ENCODE measurements around the gene KNDC1.

KNDC1 gene

DNA sequence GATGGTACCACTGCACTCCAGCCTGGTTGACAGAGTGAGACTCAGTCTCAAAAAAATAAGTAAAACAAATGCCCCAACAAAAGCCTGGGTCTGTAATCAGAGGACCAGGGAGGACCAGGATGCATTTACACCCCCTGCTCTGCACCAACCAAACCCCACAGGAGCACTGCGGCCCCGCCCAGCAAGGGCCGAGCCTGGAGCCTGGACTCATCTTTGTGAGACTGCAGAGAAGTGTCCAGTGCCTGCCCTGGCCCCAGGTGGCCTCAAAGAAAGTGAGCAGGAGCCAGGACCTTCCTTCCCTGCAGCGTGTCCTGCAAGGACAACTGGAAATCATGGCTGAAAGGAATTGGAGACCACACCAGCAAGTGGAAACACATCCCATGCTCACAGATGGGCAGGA is 31.6 kb downstream of the KNDC1 start:
- H3K9ac ChIP-seq (ENCODE audit: insufficient read length, low read depth): no peak overlapping the region
- H3K36me3 ChIP-seq (ENCODE audit: insufficient read depth, insufficient read length, low read length): no peaks in the 10 kb centered on the region
- H3K9me3 ChIP-seq (ENCODE audit: insufficient read depth, low read length): peaks cover 6% of the 10 kb centered on the region; the same call in 1 of the 2 replicates
- no peak for TF ChIP-seq ZNF274 (IDR thresholded peaks at IDR 0.05; ENCODE audit: low read depth, low read length)
- no peak for TF ChIP-seq YY1 (IDR thresholded peaks at IDR 0.05; ENCODE audit: insufficient read depth, insufficient read length)
- no peak for TF ChIP-seq SUZ12 (IDR thresholded peaks at IDR 0.05; ENCODE audit: extremely low read depth, insufficient read depth, insufficient read length)
- H3K4me3 ChIP-seq (ENCODE audit: insufficient read length, low read depth): no peak overlapping the region
- H3K4me1 ChIP-seq (ENCODE audit: insufficient read depth, insufficient read length): no peaks in the 10 kb centered on the region
- no peaks in the 10 kb centered on the region for H3K27me3 ChIP-seq (ENCODE audit: insufficient read depth, insufficient read length)
- DNase-seq (ENCODE audit: low read depth, low spot score): no peak

DNA sequence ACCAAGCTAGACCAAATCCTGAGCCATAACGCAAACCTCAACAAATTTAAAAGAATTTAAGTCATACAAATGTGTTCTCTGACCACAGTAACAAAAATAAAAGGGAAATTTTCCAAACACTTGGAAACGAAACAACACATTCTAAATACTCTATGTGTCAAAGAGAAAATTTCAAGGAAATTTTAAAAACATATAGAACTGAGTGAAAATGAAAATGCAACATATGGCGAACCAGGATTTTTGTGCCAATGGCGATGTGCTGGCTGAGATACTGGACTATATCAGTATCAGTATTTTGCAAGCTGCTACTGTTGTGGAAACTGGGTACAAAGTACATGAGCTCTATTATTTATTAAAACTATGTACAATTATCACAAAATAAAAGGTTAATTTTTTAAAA is 34.1 kb downstream of the KNDC1 start:
- no peaks in the 10 kb centered on the region for H3K27me3 ChIP-seq (ENCODE audit: insufficient read depth, insufficient read length)
- no peak overlapping the region for H3K4me3 ChIP-seq (ENCODE audit: insufficient read length, low read depth)
- no peaks in the 10 kb centered on the region for H3K4me1 ChIP-seq (ENCODE audit: insufficient read depth, insufficient read length)
- no peak overlapping the region for H3K9ac ChIP-seq (ENCODE audit: insufficient read length, low read depth)
- no peak for DNase-seq (ENCODE audit: low read depth, low spot score)
- TF ChIP-seq SUZ12 (IDR thresholded peaks at IDR 0.05; ENCODE audit: extremely low read depth, insufficient read depth, insufficient read length) (no peak), YY1 (IDR thresholded peaks at IDR 0.05; ENCODE audit: insufficient read depth, insufficient read length) (no peak), ZNF274 (IDR thresholded peaks at IDR 0.05; ENCODE audit: low read depth, low read length) (no peak)
- peaks cover 6% of the 10 kb centered on the region; the same call in 1 of the 2 replicates for H3K9me3 ChIP-seq (ENCODE audit: insufficient read depth, low read length)
- no peaks in the 10 kb centered on the region for H3K36me3 ChIP-seq (ENCODE audit: insufficient read depth, insufficient read length, low read length)

DNA sequence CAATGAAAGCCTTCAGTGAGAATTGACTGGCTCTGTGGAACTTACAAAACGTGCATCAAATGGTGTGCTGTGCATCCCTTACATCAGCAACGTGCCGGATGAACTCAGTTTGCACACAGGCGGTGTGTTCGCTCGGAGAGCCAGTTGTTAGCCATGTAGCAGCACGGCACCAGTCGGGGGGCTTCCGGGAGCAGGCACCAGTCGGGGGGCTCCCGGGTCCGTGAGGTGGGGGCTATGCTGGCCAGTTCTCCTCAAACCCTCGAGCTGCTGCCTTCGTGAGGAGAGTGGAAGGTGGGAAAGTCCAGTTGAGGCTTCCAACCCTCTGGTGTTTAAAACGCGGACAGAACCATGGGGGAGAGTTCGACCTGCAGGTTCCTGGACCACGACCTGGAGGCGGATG is 35.1 kb downstream of the KNDC1 start:
- no peak for TF ChIP-seq YY1 (IDR thresholded peaks at IDR 0.05; ENCODE audit: insufficient read depth, insufficient read length)
- no peak for TF ChIP-seq ZNF274 (IDR thresholded peaks at IDR 0.05; ENCODE audit: low read depth, low read length)
- no peak for TF ChIP-seq SUZ12 (IDR thresholded peaks at IDR 0.05; ENCODE audit: extremely low read depth, insufficient read depth, insufficient read length)
- Histone ChIP-seq H3K4me1 (ENCODE audit: insufficient read depth, insufficient read length) (no peaks in the 10 kb centered on the region), H3K9me3 (ENCODE audit: insufficient read depth, low read length) (peaks cover 6% of the 10 kb centered on the region; the same call in 1 of the 2 replicates), H3K36me3 (ENCODE audit: insufficient read depth, insufficient read length, low read length) (no peaks in the 10 kb centered on the region), H3K27me3 (ENCODE audit: insufficient read depth, insufficient read length) (no peaks in the 10 kb centered on the region), H3K9ac (ENCODE audit: insufficient read length, low read depth) (no peak overlapping the region), H3K4me3 (ENCODE audit: insufficient read length, low read depth) (no peak overlapping the region)
- no peak for DNase-seq (ENCODE audit: low read depth, low spot score)

DNA sequence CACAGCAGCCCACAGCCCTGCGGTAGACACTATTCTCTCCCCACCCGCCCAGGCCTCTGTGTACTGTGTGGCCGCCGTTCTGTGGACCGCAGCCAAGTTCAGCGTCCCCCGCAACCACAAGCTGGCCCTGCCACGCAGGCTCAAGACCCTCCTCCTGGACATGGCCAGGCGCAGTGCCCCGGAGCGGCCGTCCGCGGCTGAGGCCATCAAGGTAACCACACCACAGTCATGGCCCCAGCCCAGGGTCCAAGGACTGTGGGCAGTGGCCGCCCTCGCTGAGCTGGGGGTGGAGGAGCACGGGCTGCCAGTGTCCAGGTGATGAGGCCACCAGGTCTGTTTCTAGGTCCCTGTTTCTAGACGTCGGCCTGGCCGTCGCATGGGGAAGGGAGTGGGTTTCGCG is 35.6 kb downstream of the KNDC1 start:
- no peaks in the 10 kb centered on the region for H3K27me3 ChIP-seq (ENCODE audit: insufficient read depth, insufficient read length)
- H3K9me3 ChIP-seq (ENCODE audit: insufficient read depth, low read length): peaks cover 6% of the 10 kb centered on the region; the same call in 1 of the 2 replicates
- no peaks in the 10 kb centered on the region for H3K36me3 ChIP-seq (ENCODE audit: insufficient read depth, insufficient read length, low read length)
- DNase-seq (ENCODE audit: low read depth, low spot score): no peak
- TF ChIP-seq ZNF274 (IDR thresholded peaks at IDR 0.05; ENCODE audit: low read depth, low read length) (no peak), YY1 (IDR thresholded peaks at IDR 0.05; ENCODE audit: insufficient read depth, insufficient read length) (no peak), SUZ12 (IDR thresholded peaks at IDR 0.05; ENCODE audit: extremely low read depth, insufficient read depth, insufficient read length) (no peak)
- peaks cover under 1% of the 10 kb centered on the region for H3K4me1 ChIP-seq (ENCODE audit: insufficient read depth, insufficient read length)
- no peak overlapping the region for H3K9ac ChIP-seq (ENCODE audit: insufficient read length, low read depth)
- no peak overlapping the region for H3K4me3 ChIP-seq (ENCODE audit: insufficient read length, low read depth)

DNA sequence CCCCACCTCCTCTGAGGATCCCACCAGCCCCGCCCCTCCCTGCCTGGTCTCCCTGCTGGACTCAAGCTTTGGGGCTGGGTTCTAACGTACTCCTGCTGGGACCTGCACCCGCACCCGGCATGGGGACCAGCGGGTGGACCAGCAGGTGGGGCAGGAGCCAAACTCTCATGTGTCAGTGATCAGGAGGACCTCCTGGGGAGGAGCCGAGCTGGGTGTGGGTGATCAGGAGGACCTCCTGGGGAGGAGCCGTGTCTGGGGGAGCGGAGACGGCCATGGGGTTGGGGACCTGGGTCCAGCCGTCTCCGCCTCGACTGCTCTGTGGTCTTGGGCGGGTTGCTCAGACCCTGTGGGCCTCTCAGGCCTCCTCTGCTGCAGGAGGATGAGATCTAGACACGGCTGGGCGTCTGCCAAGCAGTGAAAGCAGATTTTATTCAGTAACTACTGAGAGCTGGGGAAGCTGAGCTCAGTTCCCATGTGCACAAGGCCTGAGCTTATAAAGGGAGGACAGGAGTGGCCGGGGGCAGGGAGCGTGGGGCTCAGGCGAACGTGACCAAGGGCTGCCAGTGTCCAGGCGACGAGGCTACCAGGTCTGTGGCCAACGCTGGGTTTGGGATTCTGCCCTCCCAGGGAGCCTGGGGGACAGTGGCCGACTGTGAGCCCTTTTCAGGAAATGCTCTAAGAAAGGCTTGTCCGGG is 36.3 kb downstream of the KNDC1 start:
- H3K27me3 ChIP-seq (ENCODE audit: insufficient read depth, insufficient read length): no peaks in the 10 kb centered on the region

DNA sequence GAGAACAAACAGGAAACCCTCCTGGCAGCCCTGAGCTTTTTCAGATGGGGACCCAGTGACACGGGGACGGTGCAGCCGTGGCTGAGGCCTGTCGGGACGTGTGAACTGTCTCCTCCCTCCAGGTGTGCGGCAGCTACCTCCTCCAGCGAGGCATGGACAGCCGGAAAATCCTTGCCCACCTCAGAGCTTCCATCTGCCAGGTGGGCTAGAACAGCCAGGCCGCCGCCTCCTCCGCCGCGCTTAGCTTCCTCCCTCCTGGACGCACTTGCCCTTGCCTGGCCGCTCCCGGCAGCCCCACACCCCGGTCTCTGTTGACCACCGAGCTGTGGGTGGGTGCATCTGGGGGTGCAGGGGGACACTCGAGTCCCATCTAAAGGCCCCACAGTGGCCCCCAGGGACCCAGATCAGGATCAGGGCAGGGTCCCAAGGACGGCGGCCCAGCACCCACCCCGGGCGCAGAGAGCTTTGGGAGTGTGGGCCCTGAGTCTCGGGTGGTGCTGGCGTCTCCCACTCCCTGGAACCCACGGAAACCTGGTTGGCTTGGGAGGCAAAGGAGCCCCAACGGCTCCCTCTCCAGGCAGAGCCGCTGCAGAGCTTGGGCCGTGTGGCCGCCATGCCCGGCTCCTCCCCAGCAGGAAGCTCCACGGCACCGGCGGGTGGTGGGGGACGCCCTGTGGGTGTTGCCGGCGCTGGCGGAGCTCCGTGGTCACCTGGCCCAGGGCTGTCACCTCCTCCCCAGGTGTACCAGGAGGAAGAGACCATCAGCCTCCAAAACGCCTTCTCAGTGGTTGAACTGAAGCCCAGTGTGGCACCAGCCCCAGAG is 37.1 kb downstream of the KNDC1 start:
- Histone ChIP-seq H3K27me3 (ENCODE audit: insufficient read depth, insufficient read length) (no peaks in the 10 kb centered on the region), H3K4me1 (ENCODE audit: insufficient read depth, insufficient read length) (peaks cover 2% of the 10 kb centered on the region), H3K4me3 (ENCODE audit: insufficient read length, low read depth) (no peak overlapping the region), H3K9ac (ENCODE audit: insufficient read length, low read depth) (no peak overlapping the region), H3K9me3 (ENCODE audit: insufficient read depth, low read length) (peaks cover 6% of the 10 kb centered on the region; the same call in 1 of the 2 replicates), H3K36me3 (ENCODE audit: insufficient read depth, insufficient read length, low read length) (no peaks in the 10 kb centered on the region)
- DNase-seq (ENCODE audit: low read depth, low spot score): no peak
- TF ChIP-seq SUZ12 (IDR thresholded peaks at IDR 0.05; ENCODE audit: extremely low read depth, insufficient read depth, insufficient read length) (no peak), ZNF274 (IDR thresholded peaks at IDR 0.05; ENCODE audit: low read depth, low read length) (no peak), YY1 (IDR thresholded peaks at IDR 0.05; ENCODE audit: insufficient read depth, insufficient read length) (no peak)

More for the DNA sequence above, 36.3 kb downstream of the KNDC1 start:
- DNase-seq (ENCODE audit: low read depth, low spot score): no peak
- peaks cover 6% of the 10 kb centered on the region; the same call in 1 of the 2 replicates for H3K9me3 ChIP-seq (ENCODE audit: insufficient read depth, low read length)
- H3K4me3 ChIP-seq (ENCODE audit: insufficient read length, low read depth): no peak overlapping the region
- H3K9ac ChIP-seq (ENCODE audit: insufficient read length, low read depth): no peak overlapping the region
- TF ChIP-seq ZNF274 (IDR thresholded peaks at IDR 0.05; ENCODE audit: low read depth, low read length) (no peak), SUZ12 (IDR thresholded peaks at IDR 0.05; ENCODE audit: extremely low read depth, insufficient read depth, insufficient read length) (no peak), YY1 (IDR thresholded peaks at IDR 0.05; ENCODE audit: insufficient read depth, insufficient read length) (no peak)
- no peaks in the 10 kb centered on the region for H3K36me3 ChIP-seq (ENCODE audit: insufficient read depth, insufficient read length, low read length)
- H3K4me1 ChIP-seq (ENCODE audit: insufficient read depth, insufficient read length): peaks cover 2% of the 10 kb centered on the region

DNA sequence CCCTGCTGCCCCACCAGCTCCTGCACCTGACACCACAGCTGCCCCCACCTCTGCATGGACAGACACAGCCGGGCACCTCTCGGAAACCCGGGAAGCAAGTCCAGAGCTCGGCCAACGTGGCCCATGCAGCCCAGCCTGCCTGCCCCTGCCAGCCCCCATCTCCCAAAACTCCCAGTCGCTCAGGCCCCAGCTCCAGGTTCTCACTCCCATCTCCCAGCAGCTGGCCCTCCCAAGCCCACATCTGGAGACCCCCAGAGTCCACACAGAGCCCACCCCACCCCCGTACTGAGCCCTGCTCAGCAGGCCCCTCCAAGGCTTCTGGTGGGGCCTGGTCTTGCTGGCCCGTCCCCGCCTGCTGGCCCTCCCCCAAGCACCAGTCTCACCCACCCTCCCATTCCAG is 37.8 kb downstream of the KNDC1 start:
- no peak for TF ChIP-seq SUZ12 (IDR thresholded peaks at IDR 0.05; ENCODE audit: extremely low read depth, insufficient read depth, insufficient read length)
- TF ChIP-seq YY1 (IDR thresholded peaks at IDR 0.05; ENCODE audit: insufficient read depth, insufficient read length): no peak
- TF ChIP-seq ZNF274 (IDR thresholded peaks at IDR 0.05; ENCODE audit: low read depth, low read length): no peak
- H3K27me3 ChIP-seq (ENCODE audit: insufficient read depth, insufficient read length): no peaks in the 10 kb centered on the region
- peaks cover 2% of the 10 kb centered on the region for H3K4me1 ChIP-seq (ENCODE audit: insufficient read depth, insufficient read length)

More for the DNA sequence above, 37.8 kb downstream of the KNDC1 start:
- no peak overlapping the region for H3K4me3 ChIP-seq (ENCODE audit: insufficient read length, low read depth)
- H3K9ac ChIP-seq (ENCODE audit: insufficient read length, low read depth): no peak overlapping the region
- DNase-seq (ENCODE audit: low read depth, low spot score): no peak
- no peaks in the 10 kb centered on the region for H3K36me3 ChIP-seq (ENCODE audit: insufficient read depth, insufficient read length, low read length)
- peaks cover 6% of the 10 kb centered on the region; the same call in 1 of the 2 replicates for H3K9me3 ChIP-seq (ENCODE audit: insufficient read depth, low read length)
